Right renal cortex interstitium (tissue), 3 donors: Measurements from ENCODE around the gene SERPINA12. TPM values are rescaled to one million over a fixed set of nuclear protein-coding genes. Genes with fewer than 3 reads are reported as not detected.

ENCODE experiments used
- DNase-seq, 3 donors: peaks; one replicate each; pipeline ENCODE4 v3.0.0-alpha.2; 2013; ENCODE audit warnings: low read depth in 3 of 3, low spot score in 2 of 3
- polyA plus RNA-seq, 3 donors: library from polyadenylated mRNA; unstranded; fragments of 120-200 nt; gene quantifications; one replicate each; pipeline ENCODE4 v1.2.1, GENCODE V29; 2013; ENCODE audit not compliant: insufficient read length in 3 of 3

SERPINA12 gene
- polyA plus RNA-seq, 3 donors: 0.23 to 0.39 (median 0.29) TPM

GRCh38 chr14:94467728-94468520 is 41.3 kb downstream of the SERPINA12 start:
- DNase-seq: no peak

DNA sequence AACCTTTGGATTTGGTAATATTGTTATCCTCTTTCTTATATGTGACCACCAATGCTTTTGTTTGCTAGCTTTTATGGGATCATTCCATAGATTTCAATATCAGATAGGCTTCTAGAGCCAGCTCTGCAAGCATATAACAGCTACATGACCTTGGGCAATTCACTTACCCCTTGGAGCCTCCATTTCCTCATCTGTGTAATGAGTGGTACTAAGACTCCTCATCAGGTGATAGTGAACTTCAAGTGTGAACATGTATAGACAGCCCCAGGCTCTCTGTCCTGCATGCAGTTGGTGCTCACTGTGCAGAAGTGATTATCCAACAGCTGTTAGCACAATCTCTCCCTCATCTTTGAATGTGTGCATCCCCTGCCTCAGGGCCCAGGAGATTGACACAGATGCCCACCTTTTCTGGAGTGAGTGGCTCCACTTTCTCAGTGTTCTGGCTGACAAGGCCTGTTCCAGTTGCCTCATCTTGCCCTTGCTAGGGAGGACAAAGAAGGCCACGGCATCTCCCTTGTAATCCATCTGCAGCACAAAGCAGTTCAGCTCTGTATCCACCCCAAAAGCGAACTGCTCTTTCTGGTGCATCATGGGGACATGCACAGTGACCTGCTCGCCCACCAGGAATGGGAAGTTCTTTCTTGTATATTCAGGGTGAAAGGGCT is 42.4 kb downstream of the SERPINA12 start:
- no peak for DNase-seq

GRCh38 chr14:94465042-94465441 is 44.2 kb downstream of the SERPINA12 start:
- DNase-seq: no peak

GRCh38 chr14:94464290-94464689 is 45.0 kb downstream of the SERPINA12 start:
- no peak for DNase-seq

GRCh38 chr14:94462763-94463572 is 46.3 kb downstream of the SERPINA12 start:
- DNase-seq: no peak

DNA sequence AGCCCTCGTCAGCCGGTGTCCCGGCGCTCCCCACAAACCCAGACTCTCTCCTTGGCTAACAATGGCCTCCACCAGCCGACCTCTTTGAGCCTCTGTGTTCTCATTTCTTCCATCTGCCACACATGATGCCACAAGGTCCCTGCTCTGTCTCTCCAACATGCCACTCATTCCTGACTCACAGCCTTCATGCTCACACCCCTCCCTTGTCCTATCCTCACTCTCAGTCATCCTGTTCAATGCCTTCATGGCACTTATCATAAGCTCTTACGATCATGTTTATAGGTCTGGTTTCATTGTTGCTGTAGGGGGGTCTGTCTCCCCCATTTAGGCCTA is 47.1 kb downstream of the SERPINA12 start:
- DNase-seq: no peak

GRCh38 chr14:94461526-94462218 is 47.6 kb downstream of the SERPINA12 start:
- DNase-seq: no peak

GRCh38 chr14:94460631-94461416 is 48.4 kb downstream of the SERPINA12 start:
- no peak for DNase-seq

- no peak for DNase-seq
Observed at GRCh38 chr14:94458558-94459205, 50.6 kb downstream of the SERPINA12 start.

DNA sequence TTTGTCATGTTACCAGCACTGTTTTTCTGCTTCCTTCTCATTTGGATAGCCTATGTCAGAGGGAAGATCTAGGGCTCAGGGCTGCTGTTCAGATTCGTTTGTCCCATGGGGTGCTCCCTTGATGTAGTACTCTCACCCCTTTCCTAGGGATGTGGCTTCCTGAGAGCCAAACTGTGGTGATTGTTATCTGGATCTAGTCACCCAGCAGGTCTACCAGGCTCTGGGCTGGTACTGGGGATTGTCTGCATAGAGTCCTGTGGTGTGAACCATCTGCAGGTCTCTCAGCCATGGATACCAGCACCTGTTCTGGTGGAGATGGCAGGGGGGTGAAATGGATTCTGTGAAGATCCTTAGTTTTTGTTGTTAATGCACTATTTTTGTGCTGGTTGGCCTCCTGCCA is 51.2 kb downstream of the SERPINA12 start:
- no peak for DNase-seq

GRCh38 chr14:94455928-94456327 is 53.3 kb downstream of the SERPINA12 start:
- DNase-seq: no peak

GRCh38 chr14:94451826-94452225 is 57.4 kb downstream of the SERPINA12 start:
- no peak for DNase-seq

GRCh38 chr14:94451091-94451771 is 58.0 kb downstream of the SERPINA12 start:
- no peak for DNase-seq

DNA sequence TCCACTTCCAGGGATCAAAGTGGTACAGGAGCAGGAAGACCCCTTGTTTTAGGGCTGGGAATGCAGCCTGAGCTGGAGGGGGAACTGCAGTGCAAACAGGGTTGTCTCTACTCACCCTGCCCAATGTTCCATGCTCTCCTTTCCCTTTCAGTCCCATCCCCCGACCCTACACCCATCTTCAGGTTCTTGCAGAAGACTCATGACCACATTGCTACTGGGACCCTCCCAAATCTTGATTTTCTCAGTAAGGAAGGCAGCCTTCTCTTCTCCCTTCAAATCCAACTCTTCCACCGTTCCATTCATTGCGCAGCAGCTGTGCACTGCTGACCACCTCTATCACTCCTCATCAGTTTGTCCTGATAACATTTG is 58.6 kb downstream of the SERPINA12 start:
- no peak for DNase-seq

- DNase-seq: no peak
Observed at GRCh38 chr14:94449930-94450329, 59.3 kb downstream of the SERPINA12 start.

DNA sequence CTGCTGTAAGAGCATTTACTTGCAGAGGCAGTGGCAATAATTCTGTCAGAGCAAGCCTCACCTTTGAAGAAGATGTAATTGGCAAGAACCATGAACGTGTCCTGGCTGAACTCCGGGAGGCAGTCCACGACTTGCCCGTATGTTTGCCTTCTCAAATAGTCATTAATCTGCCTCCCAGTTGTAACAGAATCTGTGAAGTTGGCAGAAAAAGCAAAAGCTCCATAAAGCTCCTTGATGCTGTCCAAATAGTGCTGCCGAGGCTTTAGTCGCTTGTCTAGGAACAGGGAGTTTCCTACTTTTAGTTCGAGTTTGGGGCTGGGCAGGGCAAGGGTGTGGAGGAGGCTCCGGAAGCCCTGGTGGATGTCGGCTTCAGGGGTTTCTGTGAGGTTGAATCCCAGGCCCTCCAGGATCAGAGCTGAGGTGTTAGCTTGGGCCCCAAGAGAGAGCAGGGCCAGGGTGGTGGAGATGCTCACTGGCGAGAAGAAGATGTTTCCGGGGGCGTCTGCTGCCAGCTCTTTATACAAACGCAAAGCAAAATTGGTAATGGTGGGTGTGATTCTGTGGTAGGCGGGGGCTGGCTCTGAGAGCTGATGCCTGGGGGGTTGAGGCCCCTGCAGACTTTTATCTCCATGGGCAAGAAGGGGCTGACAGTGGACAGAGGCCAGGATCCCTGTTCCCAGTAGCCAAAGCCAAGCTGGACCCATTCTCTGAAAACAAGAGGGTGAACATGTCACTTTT is 61.0 kb downstream of the SERPINA12 start:
- no peak for DNase-seq

DNA sequence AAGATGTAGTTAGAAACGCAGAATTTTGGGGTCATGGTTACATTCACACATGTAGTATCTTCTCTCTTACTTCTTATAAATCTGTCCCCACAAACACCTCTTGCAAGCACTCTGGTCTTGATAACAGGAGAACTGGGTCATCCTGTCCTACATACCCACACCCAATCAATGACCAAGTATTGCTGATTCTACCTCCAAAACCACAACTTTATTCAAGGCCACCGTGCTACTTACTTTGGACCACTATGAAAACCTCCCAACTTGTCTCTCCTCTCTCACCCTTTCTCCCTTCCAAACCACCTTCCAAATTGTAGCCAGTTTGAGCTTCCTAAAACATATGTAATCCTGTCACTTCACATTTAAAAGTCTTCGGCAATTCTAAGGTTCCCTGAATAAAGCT is 62.1 kb downstream of the SERPINA12 start:
- DNase-seq: no peak

- no peak for DNase-seq
Observed at GRCh38 chr14:94446126-94446525, 63.1 kb downstream of the SERPINA12 start.
